T-helper 9 cell (primary cell): ENCODE results near the gene IQCE.

Experiments
- DNase-seq: peaks from one replicate; pipeline ENCODE4 v3.0.0-alpha.2; 2020

The IQCE gene

DNA sequence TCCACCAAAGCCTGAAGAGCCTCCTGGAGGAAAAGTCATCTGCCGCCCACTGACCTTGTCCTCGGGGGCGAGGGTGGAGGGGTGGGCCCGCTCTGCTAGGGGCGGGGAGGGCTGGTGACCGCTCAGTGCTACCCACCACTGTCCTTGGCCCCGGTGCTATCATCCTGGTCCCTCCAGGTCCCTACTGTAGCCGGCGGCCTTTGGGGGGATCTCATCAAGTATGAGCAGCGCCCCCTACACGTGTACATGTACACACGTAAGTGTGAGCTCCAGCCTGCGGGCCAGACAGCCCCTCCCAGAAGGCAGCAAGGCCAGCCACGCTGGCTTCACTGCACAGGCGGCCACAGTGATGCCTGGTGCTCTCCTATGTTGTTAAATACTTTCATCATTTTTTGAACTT is 92.6 kb downstream of the IQCE start:
- no peak for DNase-seq

- no peak for DNase-seq
Observed at GRCh38 chr7:2651847-2652735, 93.3 kb downstream of the IQCE start.

GRCh38 chr7:2652736-2653060 is 93.9 kb downstream of the IQCE start:
- DNase-seq: no peak

- no peak for DNase-seq
Observed at GRCh38 chr7:2654059-2654458, 95.3 kb downstream of the IQCE start.

GRCh38 chr7:2655870-2656614 is 97.3 kb downstream of the IQCE start:
- DNase-seq: no peak

DNA sequence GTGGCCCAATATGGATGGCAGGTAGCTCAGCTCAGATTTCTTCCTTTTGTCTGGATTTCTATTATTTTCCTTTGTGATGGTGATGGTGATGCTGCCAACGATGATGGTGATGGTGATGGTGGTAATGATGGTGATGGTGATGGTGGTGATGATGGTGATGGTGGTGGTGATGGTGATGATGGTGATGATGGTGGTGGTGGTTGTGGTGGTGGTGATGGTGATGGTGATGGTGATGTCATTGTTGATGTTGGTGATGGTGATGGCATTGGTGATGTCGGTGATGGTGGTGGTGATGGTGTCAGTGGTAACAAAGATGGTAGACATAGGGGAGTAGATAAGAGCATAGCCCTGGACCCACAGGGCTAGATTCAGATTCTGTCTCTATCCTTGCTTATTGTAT is 98.4 kb downstream of the IQCE start:
- no peak for DNase-seq

DNA sequence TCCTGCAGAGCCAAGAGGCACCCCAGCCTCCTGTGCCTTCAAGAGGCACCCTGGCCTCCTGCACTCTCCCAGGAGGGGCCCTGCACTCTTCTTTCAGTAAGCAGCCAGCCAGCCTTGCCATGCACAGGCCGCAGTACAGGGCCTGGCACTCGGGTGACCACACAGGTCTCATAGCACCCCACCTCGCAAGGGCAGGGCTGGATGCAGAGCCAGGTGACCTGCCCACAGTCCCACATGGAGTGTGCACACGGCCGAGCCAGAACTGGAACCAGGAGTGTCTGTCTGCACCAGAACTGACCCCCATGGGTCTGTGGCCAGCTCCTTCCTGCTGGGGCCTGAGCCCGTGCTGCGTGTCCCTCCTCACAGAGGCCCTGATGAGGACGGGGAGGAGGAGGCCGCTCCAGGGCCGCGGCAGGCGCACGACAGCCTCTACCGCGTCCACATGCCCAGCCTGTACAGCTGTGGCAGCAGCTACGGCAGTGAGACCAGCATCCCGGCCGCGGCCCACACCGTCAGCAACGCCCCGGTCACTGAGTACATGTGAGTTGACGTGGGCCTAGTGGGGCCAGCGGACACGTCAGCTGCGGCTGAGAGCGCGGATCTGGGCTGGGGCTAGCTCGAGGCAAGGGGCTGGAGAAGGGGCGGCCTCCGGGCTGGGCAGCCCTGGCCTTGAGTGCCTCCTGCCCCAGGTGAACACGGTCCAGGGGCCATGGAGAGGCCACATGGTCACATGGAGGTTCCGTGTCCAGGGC is 99.3 kb downstream of the IQCE start:
- DNase-seq: no peak

DNA sequence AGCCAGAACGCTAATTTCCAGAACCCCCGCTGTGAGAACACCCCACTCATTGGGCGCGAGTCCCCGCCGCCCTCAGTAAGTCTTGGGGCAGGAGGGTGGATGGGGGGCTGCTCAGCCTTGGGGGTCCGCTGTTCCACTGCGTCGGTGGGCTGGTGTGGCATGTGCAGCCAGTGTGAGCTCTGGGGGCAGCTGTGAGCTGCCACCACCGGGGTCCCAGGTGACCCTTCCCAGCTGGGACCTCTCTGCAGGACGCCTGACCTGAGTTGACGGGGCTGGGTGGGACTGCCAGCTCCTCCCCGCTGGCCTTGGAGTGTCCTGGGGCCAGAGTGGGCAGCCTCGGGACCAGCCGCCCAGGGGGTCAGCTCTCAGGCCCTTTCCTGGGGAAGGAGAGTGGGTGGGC is 100.2 kb downstream of the IQCE start:
- DNase-seq: no peak

- DNase-seq: no peak
Observed at GRCh38 chr7:2659556-2660358, 101.0 kb downstream of the IQCE start.

DNA sequence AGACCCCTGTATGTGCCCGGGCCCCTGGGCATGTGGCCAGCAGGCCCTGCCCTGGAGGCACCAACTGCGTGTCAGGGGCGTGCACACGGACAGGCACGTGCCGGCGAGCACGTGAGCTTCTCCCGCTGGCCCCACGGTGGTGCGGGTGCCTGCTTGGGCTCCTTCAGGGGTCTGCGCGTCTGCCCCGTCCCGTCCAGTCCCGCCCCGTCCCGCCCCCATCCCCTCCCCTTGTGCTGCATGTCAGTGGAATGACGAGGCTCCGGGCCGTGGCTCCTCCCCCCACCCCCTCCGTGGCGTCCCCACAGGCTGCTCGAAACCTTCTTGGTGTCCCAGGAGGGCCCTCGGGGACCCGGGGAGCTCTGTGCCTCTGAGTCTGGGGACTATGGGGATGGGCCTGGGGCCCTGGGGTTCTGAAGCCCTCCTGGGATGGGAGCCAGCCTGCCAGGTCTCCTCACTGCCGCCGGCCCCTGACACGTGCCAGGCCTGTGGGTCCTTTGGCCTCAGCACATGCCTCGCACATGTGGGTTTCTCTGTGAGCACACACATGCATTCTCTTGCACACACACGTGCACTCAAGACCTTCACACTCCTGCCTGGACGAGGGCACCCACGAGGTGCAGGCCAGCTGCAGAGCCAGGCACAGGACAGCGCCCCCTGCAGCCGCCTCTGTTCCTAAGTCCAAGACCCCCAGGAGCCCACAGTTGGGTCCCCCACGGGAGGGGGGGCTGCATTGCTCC is 101.7 kb downstream of the IQCE start:
- DNase-seq: no peak

GRCh38 chr7:2661096-2661449 is 102.3 kb downstream of the IQCE start:
- DNase-seq: no peak

DNA sequence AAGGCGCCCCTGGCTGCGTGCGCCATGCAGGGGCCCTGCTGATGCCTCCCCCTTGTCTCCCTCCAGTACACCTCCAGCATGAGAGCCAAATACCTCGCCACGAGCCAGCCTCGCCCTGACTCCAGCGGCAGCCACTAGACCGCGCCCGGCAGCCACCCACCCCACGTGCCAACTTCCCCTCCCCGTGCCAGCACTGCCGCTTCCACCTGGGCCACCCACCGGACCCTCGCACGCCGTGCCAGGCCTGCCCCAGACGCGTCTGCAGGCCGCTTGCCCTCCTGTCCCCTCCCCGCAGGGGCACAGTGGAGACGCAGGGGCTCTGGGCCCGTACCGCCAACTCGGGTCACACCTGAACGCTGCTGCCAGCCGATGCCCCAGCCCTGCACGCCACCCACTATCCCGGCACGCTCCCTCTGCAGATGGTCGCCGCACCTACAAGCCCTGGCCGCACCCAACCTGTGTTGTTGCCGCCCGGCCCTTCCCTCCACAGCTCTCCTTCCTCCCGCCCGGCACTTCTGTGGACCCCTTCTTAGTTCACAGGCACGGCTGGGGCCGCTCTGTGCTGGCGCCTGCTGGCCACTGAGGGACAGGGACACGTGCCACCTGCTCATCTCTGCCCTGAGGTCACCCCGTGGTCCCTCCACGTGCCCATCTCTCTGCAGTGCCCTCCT is 103.0 kb downstream of the IQCE start:
- no peak for DNase-seq

GRCh38 chr7:2662273-2663120 is 103.7 kb downstream of the IQCE start:
- DNase-seq: no peak

DNA sequence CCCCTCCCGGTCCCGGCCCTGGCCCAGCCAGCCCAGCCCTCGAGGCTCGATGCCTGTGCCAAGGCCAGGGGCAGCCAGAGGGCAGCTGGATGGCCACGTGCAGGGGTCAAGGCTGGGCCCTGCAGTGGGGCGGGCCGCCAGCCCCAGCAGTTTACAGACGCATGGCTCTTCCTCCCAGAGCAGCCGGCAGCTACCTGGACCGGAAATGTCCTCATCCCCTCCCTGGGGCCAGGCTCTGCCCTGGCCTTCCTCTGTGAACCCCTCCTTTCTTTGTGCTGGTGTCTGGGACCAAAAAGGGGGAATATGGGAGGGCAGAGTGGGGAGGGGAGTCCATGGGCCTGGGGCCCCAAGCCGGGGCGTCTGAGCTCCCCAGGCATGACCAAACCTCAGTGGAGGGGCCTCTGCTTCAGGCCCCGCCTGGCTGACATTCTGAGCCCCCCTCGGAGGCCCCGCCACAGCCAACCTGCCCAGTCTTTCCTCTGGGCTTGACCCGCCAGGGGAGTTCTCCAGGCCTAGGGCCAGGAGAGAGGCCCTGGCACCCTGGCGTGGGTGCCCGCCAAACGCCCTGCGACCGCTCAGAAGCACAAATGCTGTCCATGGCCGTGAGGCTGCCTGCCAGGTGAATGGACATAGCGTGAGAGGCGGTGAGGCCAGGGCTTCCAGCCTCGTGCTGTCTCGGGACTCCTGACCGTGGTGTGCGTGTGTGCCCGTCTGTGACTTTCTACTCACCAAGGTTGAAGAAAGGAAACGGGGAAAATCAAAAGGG is 104.5 kb downstream of the IQCE start:
- no peak for DNase-seq

GRCh38 chr7:2663960-2664359 is 105.2 kb downstream of the IQCE start:
- DNase-seq: no peak
